Measurements from ENCODE around the gene MT2A. TPM values are rescaled to one million over a fixed set of nuclear protein-coding genes. Genes with fewer than 3 reads are reported as not detected.
A peak's percentile ranks its signal among the peaks of the same experiment; 100 is the strongest.

The MT2A gene
- total RNA-seq, 1 donor from 2014 or later: 160 TPM

DNA sequence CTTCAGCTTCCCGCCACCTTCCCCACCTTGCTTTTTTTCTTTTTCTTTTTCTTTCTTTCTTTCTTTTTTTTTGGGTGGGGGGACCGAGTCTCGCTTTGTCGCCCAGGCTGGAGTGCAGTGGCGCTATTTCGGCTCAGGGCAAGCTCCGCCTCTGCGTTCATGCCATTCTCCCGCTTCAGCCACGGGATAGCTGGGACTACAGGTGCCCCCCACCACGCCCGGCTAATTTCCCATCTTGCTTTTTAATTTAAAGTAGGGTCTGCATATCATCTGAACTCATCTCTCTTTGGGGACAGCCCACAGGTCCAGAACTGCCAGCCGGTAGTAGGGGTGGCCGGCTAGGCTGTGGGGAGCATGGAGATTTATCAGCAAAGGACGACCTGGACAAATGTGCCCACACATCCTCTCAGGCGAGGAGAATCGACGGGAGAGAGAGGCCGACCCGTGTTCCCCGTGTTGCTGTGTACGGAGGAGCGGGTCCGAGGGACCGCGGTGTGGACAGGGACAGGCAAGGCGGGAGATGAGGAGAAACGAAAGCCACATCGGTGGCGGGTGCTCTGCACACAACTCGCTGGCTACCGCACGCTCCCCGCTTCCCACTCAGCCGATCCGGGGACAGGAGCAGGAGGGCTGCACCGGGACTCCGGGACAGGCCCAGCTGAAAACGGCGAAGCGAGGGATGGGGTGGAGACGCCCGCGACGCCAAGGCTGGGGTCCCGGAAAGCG is 26.5 kb downstream of the MT2A start:
- no peak for DNase-seq (ENCODE audit: low spot score)
- H3K9me3 Mint-ChIP-seq (ENCODE audit: low read depth): no peaks in the 10 kb centered on the region
- peak overlapping the region; percentile 67 for H3K4me3 Mint-ChIP-seq (ENCODE audit: unreplicated experiment)
- H3K27me3 Mint-ChIP-seq (ENCODE audit: low read depth): peaks cover 52% of the 10 kb centered on the region
- H3K27ac Mint-ChIP-seq (ENCODE audit: unreplicated experiment): no peak overlapping the region
- H3K36me3 Mint-ChIP-seq (ENCODE audit: low read depth): no peaks in the 10 kb centered on the region
- peaks cover 22% of the 10 kb centered on the region for H3K4me1 Mint-ChIP-seq (ENCODE audit: low read depth)
- TF ChIP-seq, protein P1, sequence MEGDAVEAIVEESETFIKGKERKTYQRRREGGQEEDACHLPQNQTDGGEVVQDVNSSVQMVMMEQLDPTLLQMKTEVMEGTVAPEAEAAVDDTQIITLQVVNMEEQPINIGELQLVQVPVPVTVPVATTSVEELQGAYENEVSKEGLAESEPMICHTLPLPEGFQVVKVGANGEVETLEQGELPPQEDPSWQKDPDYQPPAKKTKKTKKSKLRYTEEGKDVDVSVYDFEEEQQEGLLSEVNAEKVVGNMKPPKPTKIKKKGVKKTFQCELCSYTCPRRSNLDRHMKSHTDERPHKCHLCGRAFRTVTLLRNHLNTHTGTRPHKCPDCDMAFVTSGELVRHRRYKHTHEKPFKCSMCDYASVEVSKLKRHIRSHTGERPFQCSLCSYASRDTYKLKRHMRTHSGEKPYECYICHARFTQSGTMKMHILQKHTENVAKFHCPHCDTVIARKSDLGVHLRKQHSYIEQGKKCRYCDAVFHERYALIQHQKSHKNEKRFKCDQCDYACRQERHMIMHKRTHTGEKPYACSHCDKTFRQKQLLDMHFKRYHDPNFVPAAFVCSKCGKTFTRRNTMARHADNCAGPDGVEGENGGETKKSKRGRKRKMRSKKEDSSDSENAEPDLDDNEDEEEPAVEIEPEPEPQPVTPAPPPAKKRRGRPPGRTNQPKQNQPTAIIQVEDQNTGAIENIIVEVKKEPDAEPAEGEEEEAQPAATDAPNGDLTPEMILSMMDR (IDR thresholded peaks at IDR 0.05): no peak

DNA sequence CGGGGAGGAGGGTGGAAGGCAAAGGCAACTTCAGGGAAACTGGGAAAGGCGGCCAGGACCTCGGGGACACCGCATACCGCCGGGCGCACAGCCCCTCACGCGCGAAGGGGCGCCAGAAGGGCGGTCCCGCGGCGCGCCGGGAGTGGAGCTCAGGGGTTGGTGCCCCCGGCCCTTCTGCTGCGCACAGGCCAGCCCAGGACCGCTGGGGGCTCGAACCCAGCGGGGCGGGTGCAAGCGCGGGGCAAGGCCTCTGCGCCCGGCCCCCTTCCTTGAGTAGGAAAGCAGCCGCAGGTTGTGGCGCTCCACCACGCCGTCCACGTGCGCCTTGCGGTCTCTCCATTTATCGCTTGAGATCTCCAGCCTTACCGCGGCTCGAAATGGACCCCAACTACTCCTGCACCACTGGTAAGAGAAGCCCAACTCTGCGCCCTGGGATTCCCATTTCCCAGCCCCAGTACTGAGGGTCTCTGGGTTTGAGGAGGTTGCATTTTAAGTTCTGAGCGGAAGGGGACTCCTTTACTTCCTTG is 27.1 kb downstream of the MT2A start:
- H3K27me3 Mint-ChIP-seq (ENCODE audit: low read depth): peaks cover 57% of the 10 kb centered on the region
- H3K36me3 Mint-ChIP-seq (ENCODE audit: low read depth): no peaks in the 10 kb centered on the region
- no peaks in the 10 kb centered on the region for H3K9me3 Mint-ChIP-seq (ENCODE audit: low read depth)
- no peak for DNase-seq (ENCODE audit: low spot score)
- peaks cover 22% of the 10 kb centered on the region for H3K4me1 Mint-ChIP-seq (ENCODE audit: low read depth)
- H3K27ac Mint-ChIP-seq (ENCODE audit: unreplicated experiment): no peak overlapping the region
- peak overlapping the region; percentile 67 for H3K4me3 Mint-ChIP-seq (ENCODE audit: unreplicated experiment)
- TF ChIP-seq, protein P1 (IDR thresholded peaks at IDR 0.05): no peak

DNA sequence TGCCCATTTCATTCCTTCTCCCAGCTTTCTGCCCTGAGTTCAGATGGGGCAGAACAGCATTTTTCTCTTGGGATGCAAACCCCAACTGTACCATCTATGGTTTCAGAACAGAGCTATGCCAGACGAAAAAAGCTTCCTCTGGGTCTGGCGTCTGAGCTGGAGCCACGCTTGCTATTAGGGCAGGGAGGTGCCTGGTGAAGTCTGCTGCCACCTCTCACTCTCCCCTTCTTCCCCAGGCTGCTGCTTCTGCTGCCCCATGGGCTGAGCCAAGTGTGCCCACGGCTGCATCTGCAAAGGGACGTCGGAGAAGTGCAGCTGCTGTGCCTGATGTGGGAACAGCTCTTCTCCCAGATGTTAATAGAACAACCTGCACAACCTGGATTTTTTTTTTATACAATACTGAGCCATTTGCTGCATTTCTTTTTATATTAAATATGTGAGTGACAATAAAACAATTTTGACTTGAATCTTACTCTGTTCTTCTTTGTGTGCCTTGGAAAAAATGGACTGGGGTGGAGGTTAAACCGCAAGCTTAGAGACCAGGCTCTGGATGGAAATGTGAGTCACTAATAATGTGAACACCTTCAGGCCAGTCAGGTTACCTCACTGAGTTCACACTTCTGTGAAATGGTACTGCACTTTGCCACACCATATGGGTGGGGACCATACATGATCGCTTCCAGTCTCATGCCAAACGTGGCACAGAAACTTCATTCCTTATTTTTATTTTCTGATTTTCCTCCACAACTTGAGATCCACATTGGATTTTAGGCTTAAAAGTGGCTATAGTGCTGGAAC is 28.4 kb downstream of the MT2A start:
- Mint-ChIP-seq H3K9me3 (ENCODE audit: low read depth) (no peaks in the 10 kb centered on the region), H3K27ac (ENCODE audit: unreplicated experiment) (no peak overlapping the region), H3K27me3 (ENCODE audit: low read depth) (peaks cover 65% of the 10 kb centered on the region), H3K4me1 (ENCODE audit: low read depth) (peaks cover 21% of the 10 kb centered on the region), H3K4me3 (ENCODE audit: unreplicated experiment) (no peak overlapping the region), H3K36me3 (ENCODE audit: low read depth) (no peaks in the 10 kb centered on the region)
- TF ChIP-seq, protein P1 (IDR thresholded peaks at IDR 0.05): no peak
- no peak for DNase-seq (ENCODE audit: low spot score)

DNA sequence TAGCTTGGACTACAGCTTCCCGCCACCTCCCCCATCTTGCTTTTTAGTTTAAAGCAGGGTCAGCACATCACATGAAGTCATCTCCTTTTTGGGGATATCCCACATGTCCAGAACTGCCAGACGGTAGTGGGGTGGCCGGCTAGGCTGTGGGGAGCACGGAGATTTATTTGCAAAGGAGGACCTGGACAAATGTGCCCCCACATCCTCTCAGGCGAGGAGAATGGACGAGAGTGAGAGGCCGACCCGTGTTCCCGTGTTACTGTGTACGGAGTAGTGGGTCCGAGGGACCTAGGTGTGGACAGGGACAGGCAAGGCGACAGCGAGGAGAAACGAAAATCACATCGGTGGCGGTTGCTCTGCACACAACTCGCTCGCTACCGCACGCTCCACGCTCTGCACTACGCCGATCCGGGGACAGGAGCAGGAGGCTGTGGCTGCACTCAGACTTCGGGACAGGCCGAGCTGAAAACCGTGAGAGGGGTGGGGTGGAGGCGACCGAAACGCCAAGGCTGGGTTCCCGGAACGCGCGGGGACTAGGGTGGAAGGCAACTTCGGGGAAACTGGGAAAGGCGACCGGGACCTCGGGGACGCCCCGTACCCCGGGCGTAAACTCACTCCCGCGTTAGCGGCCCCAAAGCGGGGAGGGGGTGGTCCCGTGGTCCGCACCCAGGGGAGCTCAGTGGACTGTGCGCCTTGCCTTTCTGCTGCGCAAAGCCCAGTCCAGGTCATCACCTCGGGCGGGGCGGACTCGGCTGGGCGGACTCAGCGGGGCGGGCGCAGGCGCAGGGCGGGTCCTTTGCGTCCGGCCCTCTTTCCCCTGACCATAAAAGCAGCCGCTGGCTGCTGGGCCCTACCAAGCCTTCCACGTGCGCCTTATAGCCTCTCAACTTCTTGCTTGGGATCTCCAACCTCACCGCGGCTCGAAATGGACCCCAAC is 29.7 kb downstream of the MT2A start, which contains the start of gene MT1A:
TSS of gene MT1A (plus strand) at position 853 of the 937 bp plus-strand sequence. CDS start at position 926, 73 bp downstream.
- no peaks in the 10 kb centered on the region for H3K9me3 Mint-ChIP-seq (ENCODE audit: low read depth)
- DNase-seq (ENCODE audit: low spot score): no peak
- no peak within 1 kb of the TSS for H3K27ac Mint-ChIP-seq (ENCODE audit: unreplicated experiment)
- peak within 1 kb of the TSS; percentile 70 for H3K4me3 Mint-ChIP-seq (ENCODE audit: unreplicated experiment)
- TF ChIP-seq, protein P1 (IDR thresholded peaks at IDR 0.05): no peak
- H3K36me3 Mint-ChIP-seq (ENCODE audit: low read depth): peaks cover 2% of the 10 kb centered on the region
- peaks cover 14% of the 10 kb centered on the region for H3K4me1 Mint-ChIP-seq (ENCODE audit: low read depth)
- peaks cover 72% of the 10 kb centered on the region for H3K27me3 Mint-ChIP-seq (ENCODE audit: low read depth)
